WERI-Rb-1 (cell line): ENCODE results near the gene ACTN2.

Source experiments
- DNase-seq: peaks from one replicate; pipeline ENCODE4 v3.0.0-alpha.2; 2020
- H3K27ac ChIP-seq: fragments of 250-450 bp; sonication (Bioruptor Pico); 2 replicates; pipeline ENCODE4 v1.5.1; 2020; ENCODE audit warnings: mild to moderate bottlenecking, moderate library complexity
- H3K27me3 ChIP-seq: fragments of 250-450 bp; sonication (Bioruptor Pico); 2 replicates; pipeline ENCODE4 v1.5.1; 2021; ENCODE audit warnings: mild to moderate bottlenecking, low read depth, moderate library complexity; ENCODE audit not compliant: insufficient read depth, severe bottlenecking
- H3K36me3 ChIP-seq: fragments of 250-450 bp; sonication (Bioruptor Pico); 2 replicates; pipeline ENCODE4 v1.5.1; 2020; ENCODE audit warnings: mild to moderate bottlenecking, moderate library complexity
- H3K4me3 ChIP-seq: 2 replicates; pipeline ENCODE4 v1.5.1; 2011; ENCODE audit warnings: low read depth, mild to moderate bottlenecking, control low read depth, low read length
- H3K9me3 ChIP-seq: fragments of 250-450 bp; sonication (Bioruptor Pico); 2 replicates; pipeline ENCODE4 v1.5.1; 2021; ENCODE audit warnings: mild to moderate bottlenecking, moderate library complexity; ENCODE audit not compliant: severe bottlenecking
- CTCF ChIP-seq: IDR thresholded peaks from 2 replicates; pipeline ENCODE4 v1.5.1; 2011; ENCODE audit warnings: low read depth, mild to moderate bottlenecking, control low read depth, inconsistent platforms, low read length

The ACTN2 gene

GRCh38 chr1:236686815-236687160 lies 489 bp downstream of the ACTN2 start:
- H3K36me3 ChIP-seq: no peaks in the 10 kb centered on the region
- H3K27me3 ChIP-seq: peaks cover 50% of the 10 kb centered on the region
- DNase-seq: peak; percentile 34
- peak overlapping the region; percentile 43 for H3K4me3 ChIP-seq
- TF ChIP-seq CTCF: no peak
- H3K9me3 ChIP-seq: no peaks in the 10 kb centered on the region
- H3K27ac ChIP-seq: no peak overlapping the region

- no peak overlapping the region for H3K27ac ChIP-seq
- TF ChIP-seq CTCF: no peak
- H3K4me3 ChIP-seq: no peak overlapping the region; the same call in 1 of the 2 replicates
- peaks cover 52% of the 10 kb centered on the region for H3K27me3 ChIP-seq
- H3K36me3 ChIP-seq: no peaks in the 10 kb centered on the region
- H3K9me3 ChIP-seq: no peaks in the 10 kb centered on the region
- DNase-seq: no peak
These were observed 974 bp downstream of the ACTN2 start for GRCh38 chr1:236687273-236687672.

- no peak for DNase-seq
- TF ChIP-seq CTCF: no peak
- Histone ChIP-seq H3K4me3 (no peak overlapping the region), H3K9me3 (no peaks in the 10 kb centered on the region), H3K36me3 (no peaks in the 10 kb centered on the region), H3K27ac (no peak overlapping the region), H3K27me3 (peaks cover 67% of the 10 kb centered on the region)
These were observed 2.4 kb downstream of the ACTN2 start for GRCh38 chr1:236688705-236689104.

- H3K4me3 ChIP-seq: no peak overlapping the region
- TF ChIP-seq CTCF: no peak
- no peak overlapping the region for H3K27ac ChIP-seq
- DNase-seq: no peak
- H3K27me3 ChIP-seq: peaks cover 76% of the 10 kb centered on the region
- H3K36me3 ChIP-seq: no peaks in the 10 kb centered on the region
- H3K9me3 ChIP-seq: no peaks in the 10 kb centered on the region
These were observed 3.6 kb downstream of the ACTN2 start for GRCh38 chr1:236689713-236690569.

- no peak for DNase-seq
- no peak for TF ChIP-seq CTCF
- Histone ChIP-seq H3K27ac (no peak overlapping the region), H3K4me3 (no peak overlapping the region), H3K36me3 (no peaks in the 10 kb centered on the region), H3K27me3 (peaks cover 73% of the 10 kb centered on the region), H3K9me3 (no peaks in the 10 kb centered on the region)
These were observed 5.0 kb downstream of the ACTN2 start for GRCh38 chr1:236691348-236691747.

- Histone ChIP-seq H3K4me3 (no peak overlapping the region), H3K9me3 (no peaks in the 10 kb centered on the region), H3K36me3 (no peaks in the 10 kb centered on the region), H3K27me3 (peaks cover 66% of the 10 kb centered on the region), H3K27ac (no peak overlapping the region)
- no peak for TF ChIP-seq CTCF
- peak; percentile 62 for DNase-seq
These were observed 5.8 kb downstream of the ACTN2 start for GRCh38 chr1:236692128-236692527.
